ENCODE results near the gene HERC3.

DNA sequence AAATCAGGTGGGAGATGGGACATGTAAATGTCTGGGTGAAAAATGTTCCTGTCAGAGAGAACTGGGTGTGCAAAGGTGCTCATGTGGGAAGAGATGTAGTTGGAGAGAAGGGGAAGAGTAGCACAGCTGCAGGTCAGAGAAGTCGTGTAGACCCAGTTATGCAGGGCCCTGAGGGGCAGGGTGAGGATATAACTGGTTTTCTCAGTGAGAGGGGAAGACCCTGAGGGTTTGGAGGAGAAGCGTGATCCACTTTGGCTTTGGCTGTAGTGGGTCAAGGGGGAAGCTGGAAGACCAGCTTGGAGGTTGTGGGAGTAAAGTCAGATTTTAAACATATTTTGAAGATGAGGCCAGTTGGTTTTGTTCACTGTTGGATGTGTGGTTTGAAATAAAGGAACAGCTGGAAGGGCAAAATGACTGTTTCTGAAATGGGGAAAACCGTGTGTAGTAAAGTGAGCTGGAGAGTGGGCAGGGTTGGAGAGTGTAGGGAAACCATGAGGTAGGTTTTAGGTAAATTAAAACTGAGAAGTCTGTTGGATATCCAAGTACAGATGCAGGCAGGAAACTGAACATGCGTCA is 61.2 kb downstream of the HERC3 start:
- TF ChIP-seq, protein P1, sequence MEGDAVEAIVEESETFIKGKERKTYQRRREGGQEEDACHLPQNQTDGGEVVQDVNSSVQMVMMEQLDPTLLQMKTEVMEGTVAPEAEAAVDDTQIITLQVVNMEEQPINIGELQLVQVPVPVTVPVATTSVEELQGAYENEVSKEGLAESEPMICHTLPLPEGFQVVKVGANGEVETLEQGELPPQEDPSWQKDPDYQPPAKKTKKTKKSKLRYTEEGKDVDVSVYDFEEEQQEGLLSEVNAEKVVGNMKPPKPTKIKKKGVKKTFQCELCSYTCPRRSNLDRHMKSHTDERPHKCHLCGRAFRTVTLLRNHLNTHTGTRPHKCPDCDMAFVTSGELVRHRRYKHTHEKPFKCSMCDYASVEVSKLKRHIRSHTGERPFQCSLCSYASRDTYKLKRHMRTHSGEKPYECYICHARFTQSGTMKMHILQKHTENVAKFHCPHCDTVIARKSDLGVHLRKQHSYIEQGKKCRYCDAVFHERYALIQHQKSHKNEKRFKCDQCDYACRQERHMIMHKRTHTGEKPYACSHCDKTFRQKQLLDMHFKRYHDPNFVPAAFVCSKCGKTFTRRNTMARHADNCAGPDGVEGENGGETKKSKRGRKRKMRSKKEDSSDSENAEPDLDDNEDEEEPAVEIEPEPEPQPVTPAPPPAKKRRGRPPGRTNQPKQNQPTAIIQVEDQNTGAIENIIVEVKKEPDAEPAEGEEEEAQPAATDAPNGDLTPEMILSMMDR (IDR thresholded peaks at IDR 0.05) = no peak
- no peak for TF ChIP-seq POLR2A (IDR thresholded peaks at IDR 0.05)
